Vagina (tissue), 2 donors: ENCODE data around the gene GPBP1L1.

Source experiments
- CTCF ChIP-seq, 3 experiments: fragments of 450-650 bp in 2 of 3; fragments of 200-600 bp in 1 of 3; sonication (generic) in 1 of 3; IDR thresholded peaks; one replicate each; pipeline ENCODE4 v1.5.1; 2017 to 2019; ENCODE audit warnings: antibody characterized with exemption in 3 of 3, mild to moderate bottlenecking in 2 of 3, moderate library complexity in 2 of 3
- POLR2A ChIP-seq, 2 donors: fragments of 450-650 bp; IDR thresholded peaks; one replicate each; pipeline ENCODE4 v1.6.1; 2017; ENCODE audit warnings: antibody characterized with exemption in 2 of 2, mild to moderate bottlenecking in 2 of 2, moderate library complexity in 2 of 2

- TF ChIP-seq CTCF (IDR thresholded peaks at IDR 0.05), result no peak
- TF ChIP-seq POLR2A (IDR thresholded peaks at IDR 0.05), result no peak
These were observed 3.4 kb downstream of the GPBP1L1 start for GRCh38 chr1:45682942-45683341.
